IPS DF 4.7 (cell line): ENCODE measurements around the gene TM9SF1.
A peak's percentile ranks its signal among the peaks of the same experiment; 100 is the strongest.

Source experiments
- DNase-seq: peaks from one replicate; pipeline ENCODE4 v3.0.0-alpha.2; 2013; ENCODE audit warnings: low spot score; ENCODE audit errors: extremely low read depth

Gene TM9SF1

DNA sequence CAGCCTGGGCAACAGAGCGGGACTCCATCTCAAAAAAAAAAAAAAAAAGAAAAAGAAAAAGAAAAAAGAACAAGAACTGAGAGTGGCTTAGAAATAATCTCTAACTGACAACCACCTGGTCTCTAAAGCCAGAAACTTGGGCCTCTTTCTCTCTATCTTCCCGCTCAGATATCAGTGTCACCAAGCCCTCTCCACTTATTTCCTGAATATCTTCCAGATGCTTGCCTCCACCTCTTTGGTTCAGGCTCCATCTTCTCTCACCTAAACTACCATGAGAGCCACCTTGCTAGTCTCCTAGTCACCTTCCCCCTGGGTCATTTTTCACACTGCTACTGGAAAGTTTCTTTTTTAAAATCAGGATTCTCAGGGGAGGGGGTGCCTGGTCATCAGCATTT is 1.8 kb upstream of the TM9SF1 start:
- no peak for DNase-seq

DNA sequence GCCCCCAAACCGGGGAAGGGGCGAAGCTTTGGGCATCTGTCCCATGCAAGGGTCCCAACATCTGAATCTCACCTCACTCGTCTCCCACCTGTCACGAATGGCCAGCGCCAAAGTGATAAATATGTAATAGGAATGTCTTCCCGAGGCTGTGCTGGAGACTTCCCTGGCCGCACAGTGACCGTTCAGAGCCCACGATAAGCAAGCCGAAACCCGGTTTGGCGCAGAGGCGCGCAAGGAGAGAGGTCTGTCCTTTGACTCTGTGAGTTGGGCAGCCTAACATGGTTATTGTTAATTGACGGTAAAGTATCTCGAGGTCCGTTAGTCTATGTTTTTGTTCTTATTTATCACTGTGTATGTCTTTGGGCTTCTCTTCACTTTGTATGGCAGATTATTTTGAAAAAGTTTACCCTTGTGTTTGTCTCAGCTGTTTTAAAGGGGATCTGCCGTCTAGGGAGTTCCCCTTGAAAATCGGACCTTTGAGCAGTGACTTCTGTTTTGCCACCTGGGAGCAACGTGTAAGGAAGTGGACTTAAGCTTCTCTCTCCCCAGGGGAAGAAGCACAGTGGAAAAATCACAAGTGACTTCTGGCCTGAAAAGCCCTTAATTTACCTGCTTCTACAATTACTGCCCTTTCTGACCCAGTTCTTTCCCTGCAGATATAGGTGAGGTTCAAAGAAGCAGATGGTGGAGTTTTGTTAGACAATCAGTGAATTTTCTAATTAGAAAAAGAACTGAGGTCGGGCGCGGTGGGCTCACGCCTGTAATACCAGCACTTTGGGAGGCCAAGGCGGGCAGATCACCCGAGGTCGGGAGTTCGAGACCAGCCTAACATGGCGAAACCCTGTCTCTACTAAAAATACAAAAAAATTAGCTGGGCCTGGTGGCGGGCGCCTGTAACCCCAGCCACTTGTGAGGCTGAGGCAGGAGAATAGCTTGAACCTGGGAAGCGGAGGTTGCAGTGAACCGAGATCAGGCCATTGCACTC is 1.1 kb upstream of the TM9SF1 start:
- no peak for DNase-seq

DNA sequence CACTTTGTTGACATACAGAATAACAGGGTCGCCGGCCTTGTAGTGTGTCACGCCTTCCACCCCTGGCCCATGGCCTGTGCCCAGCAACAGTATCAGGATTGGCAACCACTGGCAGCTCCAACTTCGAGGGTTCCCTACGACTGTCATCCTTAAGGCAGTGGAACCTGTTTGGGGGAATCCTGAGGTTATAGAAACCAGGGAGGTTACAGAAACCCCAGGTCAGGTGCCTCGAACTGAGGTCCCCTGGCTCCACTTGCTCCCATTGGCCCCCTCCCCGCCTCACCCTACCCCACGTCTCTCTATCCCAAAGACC is 412 bp downstream of the TM9SF1 start:
- no peak for DNase-seq

DNA sequence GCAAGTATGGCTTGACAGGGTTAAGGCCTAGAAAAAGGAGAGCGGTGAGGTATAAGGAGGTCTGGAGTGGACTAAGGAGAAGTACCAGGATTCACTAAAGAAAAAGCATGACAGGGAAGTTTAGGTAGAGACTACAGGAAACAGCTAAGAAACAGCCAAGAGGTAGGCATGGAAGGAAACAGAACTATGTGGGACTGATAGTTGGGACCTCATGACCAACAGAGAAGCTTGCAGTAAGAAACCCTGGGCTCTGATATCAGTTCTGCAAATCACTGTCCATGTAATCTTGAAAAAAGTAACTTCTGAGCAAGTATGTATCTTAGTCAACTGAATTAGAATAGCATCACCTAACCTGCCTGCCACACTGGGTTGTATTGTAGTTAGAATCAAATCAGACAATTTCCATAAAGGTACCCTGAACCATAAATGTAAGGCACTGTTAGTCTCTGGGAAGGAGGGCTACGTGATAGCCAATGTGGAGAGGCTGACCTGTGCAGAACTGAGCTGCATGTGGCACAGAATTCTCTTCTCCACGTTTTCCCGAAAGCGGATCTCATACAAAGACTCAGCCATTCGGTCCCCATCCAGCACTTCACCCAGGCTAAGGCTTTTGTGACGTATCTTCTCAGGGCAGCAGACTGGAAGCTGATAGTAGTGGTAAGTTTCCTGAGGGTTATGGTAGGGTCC is 912 bp downstream of the TM9SF1 start:
- no peak for DNase-seq

DNA sequence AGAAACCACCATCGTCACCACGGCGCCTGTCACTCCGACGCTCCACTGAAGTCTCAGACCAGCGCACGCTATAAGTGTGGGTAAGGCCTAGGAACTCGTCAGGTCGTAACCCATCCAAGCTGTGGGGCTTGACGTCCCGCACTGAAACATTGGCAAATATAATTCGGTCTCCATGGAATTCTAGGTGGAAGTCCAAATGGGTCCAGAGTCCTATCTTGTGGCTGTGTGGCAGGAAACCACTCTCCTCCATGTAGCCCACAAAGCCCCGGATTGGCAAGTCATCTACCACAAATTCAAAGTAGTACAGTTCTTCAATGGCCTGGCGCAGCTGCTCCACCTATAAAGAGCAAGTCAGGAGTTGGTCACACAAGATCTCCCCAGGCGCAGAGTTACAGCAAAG is 2.3 kb downstream of the TM9SF1 start:
- no peak for DNase-seq

DNA sequence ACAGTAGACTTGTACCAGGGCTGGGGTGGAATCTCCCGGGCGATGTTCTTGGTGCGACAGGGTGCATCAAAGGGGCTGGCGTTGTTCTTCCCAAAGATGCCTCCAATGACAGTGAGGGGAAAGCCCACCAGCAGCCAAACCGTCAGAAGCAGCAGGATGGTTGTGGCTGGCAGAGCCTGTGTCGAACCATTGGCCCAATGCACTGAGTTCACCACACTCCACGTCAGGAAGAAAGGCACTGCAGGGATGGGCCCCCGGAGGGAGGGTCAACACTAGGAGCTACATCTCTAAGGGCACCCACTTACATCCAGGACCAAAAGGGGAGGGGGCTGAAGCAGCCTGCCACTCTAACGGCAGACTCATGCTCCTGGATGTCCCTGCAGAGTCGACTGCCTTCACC is 4.8 kb downstream of the TM9SF1 start:
- DNase-seq: no peak

DNA sequence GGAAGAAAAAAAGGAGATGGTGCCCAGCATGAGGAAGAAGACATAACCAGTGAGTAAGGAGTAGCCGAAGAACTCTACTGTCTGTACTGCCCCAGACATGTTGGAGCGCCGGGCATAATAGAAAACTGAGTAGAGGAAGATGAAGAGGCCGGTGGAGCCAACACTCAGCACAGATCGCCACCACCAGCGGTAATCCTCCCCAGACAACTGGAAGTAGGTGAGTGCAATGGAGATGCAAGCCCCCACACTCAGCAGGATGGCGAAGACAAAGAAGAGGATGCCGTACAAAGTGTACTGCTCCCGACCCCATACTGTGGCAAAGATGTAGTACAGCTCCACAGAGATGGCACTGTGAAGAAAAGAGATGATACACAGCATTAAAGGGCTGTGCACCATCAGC is 5.8 kb downstream of the TM9SF1 start:
- no peak for DNase-seq

DNA sequence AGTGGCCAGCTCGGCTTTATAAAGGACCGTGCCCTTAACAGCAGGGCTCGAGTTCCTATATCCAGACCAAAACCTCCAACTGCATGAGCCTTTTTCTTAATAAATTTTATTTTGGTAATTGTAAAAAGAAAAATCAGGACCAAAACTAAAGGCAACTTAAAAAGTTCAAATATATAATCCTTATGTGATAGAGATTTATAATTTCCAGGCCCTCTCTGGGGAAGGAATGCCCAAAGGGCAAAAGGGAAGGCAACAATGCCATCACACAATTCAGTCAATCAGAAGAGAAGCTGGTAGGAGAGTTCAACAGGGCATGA is 6.2 kb downstream of the TM9SF1 start:
- DNase-seq: no peak

DNA sequence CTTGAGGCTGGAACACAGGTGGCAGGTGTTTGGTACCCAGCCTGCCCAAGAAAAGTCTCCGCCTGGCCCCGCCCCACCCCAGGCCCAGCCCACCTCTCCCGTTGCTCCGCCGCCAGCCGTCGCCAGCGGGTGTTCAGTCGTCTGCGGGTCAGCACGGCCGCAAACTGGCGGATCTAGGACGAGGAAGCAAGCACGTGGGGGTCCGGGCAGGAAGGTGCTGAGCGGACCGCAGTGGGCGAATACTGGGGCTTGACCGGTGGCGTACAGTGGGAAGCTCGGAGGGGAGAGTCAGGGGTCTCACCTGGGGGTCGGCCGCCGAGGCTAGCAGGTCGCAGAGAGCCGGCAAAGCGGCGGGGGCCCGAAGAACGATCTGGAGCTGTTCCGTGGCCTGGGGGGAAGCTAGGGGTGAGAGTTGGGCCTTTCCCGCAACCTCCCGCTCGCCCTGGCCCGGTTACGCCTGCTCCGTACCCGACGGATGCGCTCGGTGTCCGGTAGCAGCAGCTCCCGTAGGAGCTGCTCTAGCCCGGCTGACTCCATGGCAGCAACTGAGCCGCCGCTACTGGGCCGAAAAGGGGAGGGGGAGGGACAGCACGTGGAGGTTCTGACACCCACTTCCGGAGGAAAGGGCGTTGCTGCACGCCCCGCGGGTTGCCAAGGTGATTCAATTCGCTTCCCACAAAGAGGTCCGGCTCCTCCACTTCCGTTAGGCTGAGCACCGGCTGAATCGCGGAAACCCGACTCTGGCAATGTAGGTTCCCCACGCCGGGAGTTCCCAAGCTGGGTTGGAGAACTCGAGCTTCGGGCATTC is 6.8 kb downstream of the TM9SF1 start, which contains the start of gene IPO4:
TSS of gene IPO4 (minus strand) at position 566 of the 808 bp plus-strand sequence. CDS start at position 537, 29 bp downstream.
- peak; percentile 94 for DNase-seq

DNA sequence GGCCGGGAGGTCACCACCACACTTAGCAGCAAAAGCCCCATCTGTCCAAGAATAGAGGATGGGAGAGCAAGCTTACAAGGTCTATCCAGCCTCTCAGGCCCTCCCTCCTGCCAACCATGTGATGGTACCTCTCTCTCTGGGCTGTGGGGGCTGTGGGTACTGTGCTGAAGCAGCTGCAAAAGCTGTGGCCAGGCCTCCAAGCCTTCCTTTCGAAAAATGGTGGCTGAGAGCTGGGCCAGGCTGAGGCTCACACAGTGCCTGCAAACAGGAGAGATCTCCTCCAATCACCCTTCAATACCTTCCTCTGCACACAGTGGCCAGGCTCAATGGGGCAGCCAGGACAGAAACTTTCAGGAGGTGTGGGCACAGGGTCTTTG is 7.7 kb downstream of the TM9SF1 start:
- DNase-seq: no peak

DNA sequence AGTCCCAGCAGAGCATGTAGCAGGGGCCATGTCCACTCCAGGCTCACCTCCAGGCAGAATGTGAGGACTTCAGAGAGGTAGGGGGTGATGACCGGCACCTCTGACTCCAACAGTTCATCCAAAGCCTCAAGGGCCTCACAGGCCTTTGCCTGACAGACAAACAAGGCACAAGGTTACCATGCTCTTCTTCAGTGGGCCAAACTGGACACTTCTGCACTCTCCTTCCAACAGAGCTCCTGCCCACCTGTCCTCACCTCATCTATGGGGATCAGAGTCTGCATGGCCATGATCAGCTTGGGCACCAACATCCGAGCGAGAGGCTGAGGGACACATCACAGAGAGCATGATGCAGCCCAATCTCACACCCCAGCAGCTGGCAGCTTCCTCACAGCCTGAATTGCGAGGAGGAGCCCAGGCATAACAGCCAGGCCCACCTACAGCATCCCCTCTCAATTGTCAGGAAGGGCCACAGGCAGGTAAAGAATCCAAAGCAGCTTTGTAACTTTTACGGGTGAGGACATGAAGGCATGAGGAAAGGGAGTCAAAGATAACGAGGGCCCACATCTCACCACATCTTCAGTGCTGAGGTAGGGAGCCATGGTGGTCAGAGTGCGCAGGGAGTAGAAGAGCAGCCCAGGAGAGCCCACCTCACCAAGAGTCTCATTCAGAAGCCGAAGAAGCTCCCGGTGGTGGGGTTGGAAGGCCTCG is 8.3 kb downstream of the TM9SF1 start:
- DNase-seq: no peak

DNA sequence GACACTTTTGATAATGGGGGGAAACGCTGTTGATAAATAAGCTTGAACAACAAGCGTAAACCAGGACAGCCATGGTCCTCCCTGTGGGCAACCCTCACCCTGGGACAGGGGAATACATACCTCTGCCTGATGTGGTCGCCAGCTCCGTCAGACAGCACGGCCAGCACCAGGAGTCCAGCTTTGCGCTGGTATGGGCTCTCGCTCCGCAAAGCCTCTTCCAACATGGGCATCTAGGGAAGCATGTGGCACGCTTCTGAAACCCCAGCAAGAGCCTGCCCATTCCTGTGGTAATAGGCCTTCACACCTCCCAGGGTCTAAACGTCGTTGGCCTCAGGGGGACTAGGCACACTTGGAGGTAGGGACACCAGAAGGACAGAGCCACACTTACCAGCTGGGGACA is 9.5 kb downstream of the TM9SF1 start:
- no peak for DNase-seq

DNA sequence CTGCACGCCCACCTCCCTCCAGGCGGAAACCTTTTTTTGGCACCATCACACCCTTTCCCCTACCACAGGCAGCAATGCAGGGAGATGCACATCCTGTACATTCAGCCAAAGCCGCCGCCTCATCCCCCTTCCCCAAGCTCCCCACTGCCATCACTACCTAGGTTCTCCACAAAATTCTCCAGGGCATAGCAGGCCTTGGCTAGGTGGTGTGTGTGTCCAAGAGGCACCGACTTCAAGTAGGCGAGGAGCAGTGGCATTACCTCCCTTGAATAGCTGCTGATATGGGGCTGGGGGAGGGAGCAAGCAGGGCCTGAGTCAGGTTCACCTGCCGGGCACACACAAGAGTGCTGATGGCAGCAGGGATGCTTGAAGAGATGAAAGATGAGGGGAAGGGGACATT is 10.2 kb downstream of the TM9SF1 start:
- DNase-seq: no peak

DNA sequence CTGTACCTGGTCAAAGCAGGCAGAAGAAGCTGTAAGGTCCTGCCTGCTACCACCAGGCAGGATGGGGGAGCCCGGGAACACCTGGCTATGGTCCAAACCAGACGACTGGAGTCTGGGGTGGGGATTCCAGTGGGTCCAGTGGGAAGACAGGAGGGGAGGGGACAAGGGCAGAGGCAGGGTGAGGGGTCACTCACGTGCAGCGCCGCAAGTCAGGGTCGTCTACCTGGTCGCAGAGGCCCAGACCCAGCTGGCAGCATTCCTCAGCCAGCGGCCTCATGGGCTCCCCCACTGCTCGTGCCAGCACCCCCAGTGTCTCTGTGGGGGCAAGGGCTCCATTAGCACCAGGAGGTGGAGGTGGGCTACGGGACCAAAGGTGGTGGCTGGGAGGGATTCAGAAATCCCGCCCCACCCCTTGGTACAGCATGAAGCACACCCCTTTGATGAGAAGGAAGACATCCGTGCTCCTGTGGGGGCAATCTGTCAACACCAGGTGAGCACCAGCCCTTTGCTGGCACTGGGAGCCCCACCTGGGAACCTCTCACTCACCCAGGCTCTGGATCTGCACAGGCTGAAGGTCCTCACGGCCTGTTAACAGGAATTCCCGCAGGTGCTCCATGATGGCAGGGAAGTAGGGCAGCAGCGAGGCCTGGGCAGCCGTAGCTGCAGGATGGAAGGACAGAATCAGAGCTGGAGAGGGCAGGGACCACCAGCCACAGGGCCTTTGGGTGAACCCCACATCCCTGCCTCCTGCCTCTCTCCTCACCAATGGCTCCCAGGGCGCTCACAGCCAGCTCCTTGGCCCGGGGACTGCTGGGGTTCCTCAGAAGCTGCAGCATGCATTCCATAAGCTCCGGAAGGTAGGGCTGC is 10.9 kb downstream of the TM9SF1 start:
- DNase-seq: no peak

DNA sequence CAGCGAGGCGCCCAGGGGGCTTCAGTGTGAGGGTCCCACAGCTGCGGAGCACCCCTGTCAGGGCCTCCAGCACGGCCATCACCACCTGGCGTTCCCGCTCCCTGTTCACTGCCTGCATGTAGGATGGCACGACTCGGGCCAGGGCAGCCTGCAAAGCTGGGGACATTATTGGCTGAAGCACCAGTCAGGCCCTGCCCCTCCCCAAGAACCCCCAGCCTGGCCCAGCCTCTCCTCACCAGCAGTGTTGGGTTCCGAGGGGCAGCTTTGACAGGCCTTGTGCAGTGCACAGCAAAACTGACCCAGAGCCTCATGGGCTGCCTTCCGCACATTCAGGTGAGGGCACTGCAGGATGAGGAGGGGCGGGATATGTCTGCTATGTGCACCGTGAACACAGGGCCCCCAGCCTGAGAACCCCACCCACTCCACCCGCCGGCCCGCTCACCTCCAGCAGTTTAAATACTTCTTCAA is 12.2 kb downstream of the TM9SF1 start:
- no peak for DNase-seq

DNA sequence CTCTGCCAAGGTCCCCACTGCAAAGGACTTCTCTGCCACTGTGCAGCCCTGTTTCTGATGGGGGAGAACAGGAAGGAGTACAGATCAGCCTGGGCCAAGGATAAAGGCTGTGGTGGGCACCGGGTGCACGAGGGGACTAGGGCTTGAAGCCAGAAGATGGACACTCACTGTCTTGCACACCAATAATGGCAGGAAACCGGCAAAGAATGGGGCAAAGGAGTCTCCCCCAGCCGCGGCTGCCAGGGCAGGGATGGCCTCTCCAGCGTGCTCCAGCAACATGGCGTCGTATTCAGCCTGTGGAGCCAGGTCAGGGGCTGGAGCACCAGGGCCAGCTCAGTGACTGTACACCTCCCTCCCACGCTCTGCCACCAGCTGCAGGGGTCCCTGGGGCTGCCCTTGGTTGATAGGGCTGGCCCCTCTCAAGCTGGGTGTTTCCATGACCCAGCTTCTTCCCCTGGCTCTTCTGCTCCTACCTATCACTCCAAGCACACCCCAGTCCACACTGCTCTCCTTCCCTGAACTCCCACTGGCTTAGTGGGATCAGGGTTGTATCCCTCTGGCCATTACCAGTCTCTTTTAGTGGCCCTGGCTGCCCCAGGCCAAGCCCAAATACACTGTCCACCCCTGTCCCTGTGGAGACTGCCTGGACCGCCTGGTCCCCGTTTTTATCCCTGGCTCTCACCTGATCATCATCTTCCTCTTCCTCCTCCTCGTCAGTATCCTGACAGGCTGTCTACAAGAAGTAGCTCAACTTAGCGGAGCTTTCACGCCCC is 12.9 kb downstream of the TM9SF1 start:
- DNase-seq: no peak

DNA sequence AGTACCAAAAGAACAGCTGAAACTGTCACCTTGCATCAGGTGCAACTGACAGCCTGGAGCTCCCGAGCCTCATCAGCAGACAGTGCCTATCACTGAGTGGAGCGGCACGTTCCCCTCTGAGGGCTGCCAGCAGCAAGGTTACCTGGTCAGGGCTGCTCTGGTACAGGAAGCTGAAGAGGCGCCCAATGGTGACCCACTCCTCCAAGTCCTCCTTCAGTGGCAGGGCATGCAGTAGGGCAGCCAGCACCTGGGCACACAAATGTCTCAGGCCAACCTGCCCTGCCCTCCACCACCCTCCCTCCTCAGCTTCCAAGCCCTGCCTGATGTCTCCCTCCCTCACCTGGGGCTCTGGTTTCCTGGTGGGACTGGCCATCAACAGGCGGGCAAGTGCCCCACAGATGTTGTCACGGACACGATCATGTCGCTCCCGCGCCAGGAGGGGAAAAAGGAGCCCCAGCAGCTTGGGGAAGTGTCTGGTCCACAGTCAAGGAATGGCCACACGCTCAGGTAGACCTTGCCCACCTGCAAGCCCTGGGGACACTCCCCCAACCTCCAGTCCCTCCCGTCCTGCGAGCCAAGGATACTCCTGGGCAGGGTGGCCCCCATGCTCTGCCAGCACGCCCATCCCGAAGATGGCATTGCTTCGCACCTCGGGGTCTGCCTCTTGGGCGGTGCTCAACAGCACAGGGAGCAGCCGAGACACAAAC is 13.7 kb downstream of the TM9SF1 start:
- DNase-seq: no peak

DNA sequence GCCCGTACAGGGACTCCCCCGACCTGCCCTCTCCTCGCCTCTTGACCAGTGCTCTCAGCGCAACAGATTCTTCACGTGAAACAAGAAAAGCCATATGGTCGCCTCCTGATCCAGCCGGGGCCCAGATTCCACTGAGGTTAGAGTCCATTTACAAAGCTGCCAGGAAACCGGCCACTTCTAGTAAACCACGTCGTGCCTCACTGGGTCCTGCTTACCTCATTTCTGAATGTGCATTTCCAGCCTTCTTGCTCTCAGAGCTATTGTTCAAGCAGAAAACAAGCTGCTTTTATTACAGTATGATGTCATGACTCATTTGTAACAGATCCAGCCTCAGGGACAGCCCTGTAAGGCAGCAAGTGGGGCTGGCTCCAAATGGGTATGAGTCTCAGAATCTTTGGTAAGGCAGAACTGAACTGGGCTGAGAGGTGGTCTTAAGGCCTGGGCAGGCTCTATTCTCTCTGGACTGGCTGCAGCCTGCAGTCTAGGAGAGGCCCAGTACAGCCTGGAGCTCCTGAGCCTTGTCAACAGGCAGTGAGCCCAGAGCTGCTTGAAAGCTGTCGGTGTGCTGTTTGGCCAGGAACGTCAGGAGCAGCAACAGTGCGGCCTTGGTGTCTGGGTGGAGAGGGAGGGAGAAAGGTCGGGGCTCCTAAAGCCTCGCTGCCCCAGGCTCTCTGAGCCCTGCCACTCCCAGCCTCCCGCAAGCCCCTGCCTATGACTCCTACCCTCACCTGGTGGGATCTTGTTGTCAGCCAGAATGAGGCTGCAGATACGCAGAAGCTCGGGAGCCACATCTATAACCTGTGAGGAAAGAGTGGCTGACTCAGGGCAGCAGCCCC is 15.1 kb downstream of the TM9SF1 start:
- no peak for DNase-seq
